Muscle of leg (tissue), 11 donors: ENCODE measurements around the gene LRRTM4. TPM values are rescaled to one million over a fixed set of nuclear protein-coding genes. Genes with fewer than 3 reads are reported as not detected.

Experiments
- DNase-seq: peaks from one replicate; pipeline ENCODE4 v3.0.0; 2013
- H3K27ac ChIP-seq: one replicate; pipeline ENCODE4 v1.5.1; 2013; ENCODE audit warnings: mild to moderate bottlenecking, low read length, control low read depth
- H3K27me3 ChIP-seq: one replicate; pipeline ENCODE4 v1.6.1; 2013; ENCODE audit warnings: low read length; ENCODE audit not compliant: control insufficient read depth, insufficient read depth
- H3K36me3 ChIP-seq: one replicate; pipeline ENCODE4 v1.6.1; 2013; ENCODE audit warnings: low read length; ENCODE audit not compliant: control insufficient read depth, insufficient read depth
- H3K4me1 ChIP-seq: one replicate; pipeline ENCODE4 v1.6.1; 2013; ENCODE audit warnings: low read length; ENCODE audit not compliant: control insufficient read depth, insufficient read depth
- H3K4me3 ChIP-seq: one replicate; pipeline ENCODE4 v1.5.1; 2013; ENCODE audit warnings: low read length, control low read depth
- H3K9me3 ChIP-seq: replicated peaks from 2 replicates; pipeline ENCODE4 v1.6.1; 2013; ENCODE audit warnings: low read depth, low read length; ENCODE audit not compliant: control insufficient read depth
- WGBS: methylation state at CpG from one replicate; pipeline ENCODE4 v1.1.5; 2013; ENCODE audit warnings: missing lambda C conversion rate; ENCODE audit not compliant: insufficient coverage; 5-methylcytosine and 5-hydroxymethylcytosine counted together
- polyA plus RNA-seq, 8 donors: library from polyadenylated mRNA; unstranded; fragments of 120-200 nt; gene quantifications; one replicate each; pipeline versions ENCODE4 v1.2.1 to v1.2.3, GENCODE V29; 2013; ENCODE audit warnings: inconsistent platforms in 1 of 8, low replicate concordance in 1 of 8; ENCODE audit not compliant: insufficient read length in 8 of 8, insufficient read depth in 1 of 8
- total RNA-seq: library from RNA; stranded (reverse); fragments of 120-200 nt; gene quantifications from one replicate; pipeline ENCODE4 v1.2.4, GENCODE V29; 2013

LRRTM4 gene
- total and polyA plus RNA-seq, 9 donors: 0.24 to 2.5 (median 0.73) TPM

DNA sequence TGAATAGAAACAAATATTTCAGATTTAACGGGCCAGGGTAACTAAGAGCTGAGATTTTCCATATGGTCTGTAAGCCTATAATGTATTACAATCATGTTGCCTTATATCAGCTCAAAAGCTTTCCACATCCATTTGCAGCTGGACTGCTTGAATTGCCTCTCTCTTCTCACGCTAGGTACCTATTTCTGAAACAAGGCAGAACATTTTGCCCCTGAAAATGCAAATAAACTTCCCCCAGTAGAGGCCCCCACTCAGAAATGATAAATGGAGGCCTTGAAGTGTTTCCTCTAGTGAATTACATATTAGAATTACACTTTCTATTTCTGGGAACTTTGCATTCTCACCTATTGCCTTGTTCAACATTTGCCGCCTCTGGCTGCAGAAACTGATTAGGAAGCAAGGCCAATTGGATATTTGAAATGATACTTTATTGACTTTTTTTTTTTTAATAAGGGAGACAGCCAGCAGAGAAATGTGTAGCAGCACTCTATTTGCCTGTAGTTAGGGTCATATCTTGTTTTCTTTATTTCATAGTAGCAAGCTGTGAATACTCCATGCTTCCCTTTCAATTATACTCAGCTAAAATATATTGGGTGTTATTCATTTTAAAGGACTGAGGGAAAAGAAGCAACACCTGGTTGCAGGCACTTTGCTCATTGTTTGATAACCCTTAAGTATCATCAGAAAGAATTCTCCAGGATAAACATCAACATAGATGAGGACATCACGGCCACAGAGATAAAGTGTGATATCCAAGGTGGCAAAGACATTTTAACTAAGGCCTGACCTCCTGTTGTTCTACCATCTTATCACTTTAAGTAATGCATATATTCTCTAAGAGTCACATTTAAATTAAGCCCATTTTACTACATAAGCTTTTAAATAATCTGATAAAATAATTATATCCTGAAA, 505.5 kb downstream of the LRRTM4 start:
- Histone ChIP-seq H3K36me3 (no peaks in the 10 kb centered on the region), H3K27ac (no peak overlapping the region), H3K4me3 (no peak overlapping the region), H3K9me3 (no peaks in the 10 kb centered on the region), H3K4me1 (no peaks in the 10 kb centered on the region), H3K27me3 (no peaks in the 10 kb centered on the region)
- no peak for DNase-seq
- WGBS: no CpG with 5 or more reads among the region's 4 CpGs

- no peak for DNase-seq
- no peaks in the 10 kb centered on the region for H3K9me3 ChIP-seq
These were observed 508.2 kb downstream of the LRRTM4 start for GRCh38 chr2:77013953-77014352.

GRCh38 chr2:77013457-77013856, 508.7 kb downstream of the LRRTM4 start:
- no peaks in the 10 kb centered on the region for H3K4me1 ChIP-seq
- WGBS: no CpG with 5 or more reads among the region's 2 CpGs
- no peaks in the 10 kb centered on the region for H3K27me3 ChIP-seq
- no peaks in the 10 kb centered on the region for H3K36me3 ChIP-seq
- DNase-seq: no peak
- no peak overlapping the region for H3K27ac ChIP-seq
- H3K4me3 ChIP-seq: no peak overlapping the region
- no peaks in the 10 kb centered on the region for H3K9me3 ChIP-seq

More at GRCh38 chr2:77013953-77014352, 508.2 kb downstream of the LRRTM4 start:
- no peak overlapping the region for H3K27ac ChIP-seq
- H3K4me3 ChIP-seq: no peak overlapping the region
- H3K27me3 ChIP-seq: no peaks in the 10 kb centered on the region
- WGBS: no CpG with 5 or more reads among the region's 2 CpGs
- H3K4me1 ChIP-seq: no peaks in the 10 kb centered on the region
- H3K36me3 ChIP-seq: no peaks in the 10 kb centered on the region

DNA sequence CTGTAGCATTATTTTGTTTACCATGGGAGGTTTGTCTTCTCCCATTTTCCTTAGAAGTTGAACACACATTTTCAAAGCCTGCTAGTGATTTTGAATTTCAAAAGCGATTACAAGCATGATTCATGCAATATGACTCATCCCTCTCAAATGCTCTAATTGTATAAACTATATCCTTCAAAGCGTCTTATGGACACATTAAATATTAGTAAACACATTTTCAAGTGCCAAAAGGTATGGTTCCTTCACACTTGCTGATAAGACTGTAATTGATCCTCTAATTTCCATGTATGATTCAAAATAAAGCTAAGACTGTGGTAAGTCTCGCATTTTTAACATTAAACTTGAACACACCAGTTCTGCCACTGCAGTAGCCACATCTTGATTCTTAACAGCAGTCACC, 512.9 kb downstream of the LRRTM4 start:
- WGBS: 83% methylated on average over 1 of the region's 3 CpGs
- no peak overlapping the region for H3K27ac ChIP-seq
- no peaks in the 10 kb centered on the region for H3K27me3 ChIP-seq
- DNase-seq: no peak
- no peaks in the 10 kb centered on the region for H3K4me1 ChIP-seq
- H3K4me3 ChIP-seq: no peak overlapping the region
- H3K36me3 ChIP-seq: no peaks in the 10 kb centered on the region
- H3K9me3 ChIP-seq: no peaks in the 10 kb centered on the region

DNA sequence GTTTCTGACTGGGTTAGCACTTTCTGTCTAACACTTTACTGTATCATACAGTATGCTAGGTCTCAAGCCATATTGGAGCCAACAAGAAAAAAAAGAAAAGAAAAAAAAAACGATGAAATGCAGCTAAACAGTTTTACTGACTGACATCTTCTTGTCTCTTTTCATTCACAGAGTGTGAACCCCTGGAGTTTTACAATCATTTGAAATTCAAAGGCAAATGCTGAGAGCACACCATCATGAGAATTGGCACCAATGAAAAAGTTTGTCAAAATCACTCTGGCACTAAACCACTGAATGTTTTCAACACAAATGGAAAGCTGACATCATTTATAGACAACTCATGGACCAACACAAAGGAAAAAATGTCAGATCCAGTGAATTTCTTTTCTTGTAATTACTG, 513.3 kb downstream of the LRRTM4 start:
- H3K9me3 ChIP-seq: no peaks in the 10 kb centered on the region
- no peaks in the 10 kb centered on the region for H3K27me3 ChIP-seq
- no CpG with 5 or more reads among the region's 1 CpG for WGBS
- no peak overlapping the region for H3K27ac ChIP-seq
- H3K4me3 ChIP-seq: no peak overlapping the region
- H3K36me3 ChIP-seq: no peaks in the 10 kb centered on the region
- no peaks in the 10 kb centered on the region for H3K4me1 ChIP-seq
- no peak for DNase-seq

- Histone ChIP-seq H3K4me3 (no peak overlapping the region), H3K27ac (no peak overlapping the region), H3K9me3 (no peaks in the 10 kb centered on the region), H3K36me3 (no peaks in the 10 kb centered on the region), H3K4me1 (no peaks in the 10 kb centered on the region), H3K27me3 (no peaks in the 10 kb centered on the region)
- DNase-seq: no peak
- no CpG with 5 or more reads among the region's 2 CpGs for WGBS
These were observed 514.5 kb downstream of the LRRTM4 start for GRCh38 chr2:77007686-77008085.

- Histone ChIP-seq H3K27me3 (no peaks in the 10 kb centered on the region), H3K9me3 (no peaks in the 10 kb centered on the region), H3K4me3 (no peak overlapping the region), H3K27ac (no peak overlapping the region), H3K4me1 (no peaks in the 10 kb centered on the region), H3K36me3 (no peaks in the 10 kb centered on the region)
- DNase-seq: no peak
- WGBS: no CpG with 5 or more reads among the region's 2 CpGs
These were observed 516.7 kb downstream of the LRRTM4 start for GRCh38 chr2:77005522-77005921.

- H3K4me1 ChIP-seq: no peaks in the 10 kb centered on the region
- no CpG with 5 or more reads among the region's 1 CpG for WGBS
- no peaks in the 10 kb centered on the region for H3K9me3 ChIP-seq
- H3K27me3 ChIP-seq: no peaks in the 10 kb centered on the region
- no peak overlapping the region for H3K27ac ChIP-seq
- no peak for DNase-seq
- no peak overlapping the region for H3K4me3 ChIP-seq
- no peaks in the 10 kb centered on the region for H3K36me3 ChIP-seq
These were observed 520.3 kb downstream of the LRRTM4 start for GRCh38 chr2:77001895-77002294.

GRCh38 chr2:76998704-76999103, 523.5 kb downstream of the LRRTM4 start:
- H3K4me1 ChIP-seq: no peaks in the 10 kb centered on the region
- WGBS: 83% methylated on average over 1 of the region's 3 CpGs

DNA sequence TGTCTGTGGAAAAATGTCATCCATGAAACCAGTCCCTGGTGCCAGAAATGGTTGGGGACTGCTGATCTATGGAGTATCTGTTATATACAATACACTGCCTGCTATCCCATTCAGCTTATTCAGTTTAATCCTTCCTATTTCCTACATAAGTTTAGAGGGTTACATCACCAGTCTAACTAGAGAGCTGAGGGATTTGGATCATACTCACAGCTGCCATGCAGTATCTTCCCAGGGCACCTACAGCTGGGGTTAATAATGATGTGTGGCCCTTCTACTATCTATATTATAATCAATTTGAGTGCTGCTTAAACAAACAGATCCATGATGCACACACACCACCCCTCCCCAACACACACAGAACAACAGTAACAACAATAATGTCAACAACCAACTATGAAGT, 524.0 kb downstream of the LRRTM4 start:
- no peaks in the 10 kb centered on the region for H3K27me3 ChIP-seq
- no peak overlapping the region for H3K27ac ChIP-seq
- DNase-seq: no peak
- H3K4me3 ChIP-seq: no peak overlapping the region
- no peaks in the 10 kb centered on the region for H3K9me3 ChIP-seq
- H3K36me3 ChIP-seq: no peaks in the 10 kb centered on the region
- no peaks in the 10 kb centered on the region for H3K4me1 ChIP-seq

More at GRCh38 chr2:76998704-76999103, 523.5 kb downstream of the LRRTM4 start:
- Histone ChIP-seq H3K27me3 (no peaks in the 10 kb centered on the region), H3K4me3 (no peak overlapping the region), H3K36me3 (no peaks in the 10 kb centered on the region), H3K27ac (no peak overlapping the region), H3K9me3 (no peaks in the 10 kb centered on the region)
- DNase-seq: peak; percentile 24
